Ramos (cell line): Measurements from ENCODE around the gene PLAGL1.

Experiments used
- in situ Hi-C: fragments of 300-500 bp; cut with MboI; formaldehyde crosslinking; loops from one replicate; pipeline ENCODE4 v1.14.3; 2022; ENCODE audit warnings: low sequenced_read_pairs; ENCODE audit not compliant: unreplicated experiment

The PLAGL1 gene

DNA sequence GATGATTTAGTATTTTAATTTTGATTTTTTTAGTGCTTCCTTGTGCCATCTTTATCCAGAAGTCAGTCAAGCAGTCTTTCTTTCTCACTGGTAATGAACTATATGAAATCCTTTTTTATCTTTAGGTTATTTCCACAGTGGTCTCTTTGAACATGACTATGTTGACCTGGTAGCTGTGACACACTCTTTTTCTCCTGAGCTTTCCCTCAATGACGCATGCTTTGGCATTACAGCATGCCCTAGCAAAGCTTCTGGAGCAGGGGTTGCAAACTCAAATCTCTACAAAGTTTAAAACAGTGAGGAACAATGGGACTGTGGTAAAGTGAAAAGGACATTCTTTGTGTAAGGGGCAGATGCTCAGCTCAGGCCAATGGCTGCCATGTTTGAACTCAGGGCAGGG is 4.5 kb upstream of the PLAGL1 start:
- in situ Hi-C loops = loop anchor here (10.0 kb wide), 1 partner anchor 438 kb away; no protein-coding TSS in a partner anchor

DNA sequence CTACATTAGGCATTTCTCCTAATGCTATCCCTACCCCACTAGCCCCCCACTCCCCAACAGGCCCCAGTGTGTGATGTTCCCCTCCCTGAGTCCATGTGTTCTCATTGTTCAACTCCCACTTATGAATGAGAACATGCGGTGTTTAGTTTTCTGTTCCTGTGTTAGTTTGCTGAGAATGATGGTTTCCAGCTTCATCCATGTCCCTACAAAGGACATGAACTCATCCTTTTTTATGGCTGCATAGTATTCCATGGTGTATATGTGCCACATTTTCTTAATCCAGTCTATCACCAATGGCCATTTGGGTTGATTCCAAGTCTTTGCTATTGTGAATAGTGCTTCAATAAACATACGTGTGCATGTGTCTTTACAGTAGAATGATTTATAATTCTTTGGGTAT is 1.6 kb upstream of the PLAGL1 start:
- in situ Hi-C loops = loop anchor here (10.0 kb wide), 1 partner anchor 435 kb away; no protein-coding TSS in a partner anchor

DNA sequence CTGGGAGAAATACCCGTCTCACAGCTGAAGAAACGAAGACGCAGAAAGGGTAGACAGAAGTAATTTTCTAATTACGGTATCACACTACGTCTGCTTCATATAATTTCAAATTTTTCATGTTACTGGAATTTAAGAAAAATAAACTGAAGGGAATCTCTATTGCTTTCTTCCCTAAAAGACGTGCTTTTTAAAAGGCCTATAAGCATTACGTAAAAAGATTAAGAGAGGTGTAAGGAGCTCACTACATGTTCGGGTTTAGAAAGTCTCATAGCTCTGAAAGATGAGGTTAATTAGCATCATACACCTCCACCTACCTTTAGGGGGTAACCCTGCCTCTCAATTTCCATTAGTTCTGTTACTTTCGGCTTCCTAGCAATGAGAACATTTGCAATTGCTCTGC is 787 bp upstream of the PLAGL1 start:
- in situ Hi-C loops = no loop called here

- in situ Hi-C loops = no loop called here
Measured at GRCh38 chr6:144007478-144008119, 460 bp downstream of the PLAGL1 start.

GRCh38 chr6:144006736-144007477 is 1.2 kb downstream of the PLAGL1 start:
- in situ Hi-C loops = no loop called here

DNA sequence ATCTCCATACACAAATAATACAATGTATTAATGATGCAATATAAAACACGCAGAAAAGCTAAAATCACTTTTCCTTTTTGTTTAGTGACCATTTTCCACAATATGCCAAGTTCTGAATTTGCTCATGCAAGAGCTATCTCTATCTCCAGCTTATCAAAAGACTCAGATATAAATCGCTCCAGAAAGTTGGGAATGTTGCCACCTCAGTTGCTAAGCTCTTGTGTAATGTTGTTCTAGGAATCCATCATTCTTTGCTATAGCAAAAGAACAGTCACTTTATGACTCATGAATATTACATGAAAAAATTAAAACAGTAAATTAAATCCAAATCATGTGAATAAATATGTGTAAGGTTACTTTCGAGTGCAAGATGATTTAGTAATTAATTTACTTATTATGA is 8.7 kb downstream of the PLAGL1 start:
- in situ Hi-C loops = no loop called here

GRCh38 chr6:143998686-143999085 is 9.4 kb downstream of the PLAGL1 start:
- in situ Hi-C loops = no loop called here

DNA sequence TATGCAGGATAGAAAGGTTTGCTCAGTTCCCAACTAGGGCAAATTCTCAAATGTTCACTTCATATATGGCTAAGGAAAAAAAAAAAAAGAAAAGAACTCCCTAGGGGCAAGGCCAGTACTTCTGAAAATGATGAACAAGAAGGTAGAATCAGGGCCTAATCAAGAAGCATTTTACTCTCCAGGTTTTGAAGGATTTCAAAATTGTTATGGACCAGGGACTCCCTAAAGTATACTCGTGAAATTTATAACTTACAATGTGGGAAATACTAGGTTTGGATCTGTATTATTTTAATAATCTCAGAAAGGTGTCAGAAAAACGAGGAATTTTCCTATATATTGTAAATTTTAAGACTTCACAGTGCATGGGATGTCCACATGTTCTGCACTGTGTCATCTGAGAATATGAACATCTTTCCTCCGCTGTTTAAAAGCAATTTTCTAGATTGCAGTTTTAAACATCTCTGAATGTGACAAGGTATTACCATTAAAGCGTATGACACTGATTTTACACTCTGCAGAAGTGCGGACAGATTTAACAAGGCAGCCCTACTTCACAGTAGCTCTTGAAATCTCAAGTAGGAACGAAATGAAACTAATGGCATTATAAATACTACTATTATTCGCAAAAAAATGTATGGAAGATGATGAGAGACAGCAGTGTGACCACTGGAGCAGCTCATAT is 14.0 kb downstream of the PLAGL1 start:
- in situ Hi-C loops = no loop called here

DNA sequence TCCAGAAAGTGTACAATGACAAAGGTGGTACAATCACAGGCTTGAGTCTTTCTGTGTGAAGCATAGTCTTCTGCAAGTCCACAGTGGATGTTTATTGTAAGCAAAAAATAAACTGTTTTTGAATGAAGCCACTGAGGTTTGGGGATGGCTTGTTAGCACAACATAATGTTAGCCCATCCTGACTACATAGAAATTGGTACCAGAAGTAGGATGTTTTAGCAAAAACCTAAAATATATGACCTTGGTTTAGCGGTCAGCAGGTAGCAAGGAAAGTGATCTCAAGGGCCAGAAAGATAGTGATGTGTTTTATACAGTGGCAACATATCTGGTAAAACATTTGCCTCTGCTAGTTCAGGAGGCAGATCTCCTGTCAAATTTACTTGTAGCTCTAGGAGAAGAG is 15.8 kb downstream of the PLAGL1 start:
- in situ Hi-C loops = no loop called here

DNA sequence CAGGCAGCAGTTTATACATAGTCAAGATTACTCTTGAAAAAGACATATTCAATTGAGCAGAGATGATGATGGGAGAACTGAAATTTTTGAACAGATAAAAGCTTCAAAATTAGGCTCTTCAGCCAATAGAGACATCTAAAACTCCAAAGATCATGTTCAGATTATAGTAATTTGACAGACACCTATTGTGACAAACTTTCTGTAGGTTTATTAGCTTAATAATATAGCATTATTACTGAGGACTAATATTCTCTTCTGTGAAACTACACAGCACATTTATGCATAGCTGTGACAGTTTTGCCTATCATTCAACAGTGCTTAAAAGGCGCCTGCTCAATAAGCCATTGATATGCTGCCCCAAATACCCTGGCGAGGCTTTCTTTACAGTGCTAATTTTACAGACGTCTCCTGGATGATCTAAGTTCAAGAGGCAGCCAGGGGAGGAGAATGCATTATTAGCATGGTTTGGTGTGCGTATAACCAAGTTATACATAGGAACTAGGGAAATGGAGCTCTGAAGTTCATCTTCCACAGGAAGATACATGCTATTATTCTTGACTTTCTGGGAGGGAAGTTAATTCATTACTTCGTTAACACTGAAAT is 21.5 kb downstream of the PLAGL1 start:
- in situ Hi-C loops = no loop called here

- in situ Hi-C loops = no loop called here
Measured at GRCh38 chr6:143984666-143985065, 23.4 kb downstream of the PLAGL1 start.

DNA sequence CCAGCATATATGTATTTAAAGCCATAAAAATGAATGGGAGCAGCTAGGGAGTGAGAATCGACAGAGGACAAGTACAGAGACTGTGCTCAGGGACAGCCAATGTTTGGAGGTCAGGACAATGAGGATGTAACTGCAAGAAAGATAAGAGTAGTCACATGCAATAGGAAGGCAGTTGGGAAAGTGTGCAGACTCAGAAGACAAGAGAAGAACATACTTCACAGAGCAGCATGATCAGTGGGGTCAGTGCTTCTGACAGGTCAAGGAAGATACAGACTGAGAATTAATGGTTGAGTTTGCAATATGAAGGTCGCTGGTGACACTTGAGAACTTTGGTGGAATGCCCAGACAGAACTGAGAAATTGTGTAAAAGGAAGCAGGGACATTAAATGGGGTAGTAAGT is 25.1 kb downstream of the PLAGL1 start:
- in situ Hi-C loops = no loop called here

DNA sequence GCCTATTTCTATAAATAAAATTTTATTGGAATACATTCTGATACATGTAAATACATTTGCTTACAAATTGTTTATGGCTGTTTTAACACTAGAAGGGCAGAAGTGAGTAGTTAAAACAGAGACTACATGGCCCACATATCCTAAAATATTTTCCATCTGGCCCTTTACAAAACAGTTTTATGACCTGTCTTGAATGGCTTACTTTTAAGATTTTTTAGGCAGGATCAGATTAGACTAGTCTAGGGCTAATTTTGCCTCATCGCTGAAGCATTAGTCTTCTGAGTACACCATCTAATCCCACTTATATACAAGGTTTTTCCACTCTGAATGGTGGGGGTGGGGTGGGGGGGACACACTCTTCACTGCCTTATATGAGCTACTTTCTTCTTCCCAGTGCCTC is 27.1 kb downstream of the PLAGL1 start:
- in situ Hi-C loops = no loop called here

GRCh38 chr6:143976806-143977349 is 31.2 kb downstream of the PLAGL1 start:
- in situ Hi-C loops = no loop called here

DNA sequence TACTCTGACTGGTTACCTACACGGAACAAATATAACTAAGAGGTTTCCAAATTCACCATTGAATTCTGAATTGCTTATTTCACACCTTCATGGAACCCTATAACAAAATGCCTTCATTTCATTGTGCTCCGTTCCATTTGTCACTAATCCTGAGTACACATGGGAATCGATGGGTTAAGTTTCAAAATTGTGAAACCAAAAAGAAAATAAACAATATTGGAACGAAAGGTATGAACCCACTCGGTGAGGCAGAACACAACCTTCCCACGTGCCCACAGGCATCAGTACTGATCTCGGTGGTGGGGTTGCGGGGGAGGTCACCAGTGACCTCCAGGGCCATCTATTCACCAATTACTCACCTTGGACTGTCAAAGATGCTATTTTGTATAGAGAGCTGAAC is 34.0 kb downstream of the PLAGL1 start:
- in situ Hi-C loops = no loop called here

GRCh38 chr6:143973097-143973966 is 34.7 kb downstream of the PLAGL1 start:
- in situ Hi-C loops = no loop called here

- in situ Hi-C loops = no loop called here
Measured at GRCh38 chr6:143971482-143972205, 36.4 kb downstream of the PLAGL1 start.

- in situ Hi-C loops = no loop called here
Measured at GRCh38 chr6:143970456-143971218, 37.4 kb downstream of the PLAGL1 start.
